Measurements from ENCODE around the gene SH3BGRL. TPM values are rescaled to one million over a fixed set of nuclear protein-coding genes. Genes with fewer than 3 reads are reported as not detected.

SH3BGRL gene
- total and polyA plus RNA-seq, 9 donors: 88.3 to 257 (median 125) TPM

- Histone ChIP-seq H3K27ac (no peak overlapping the region), H3K36me3 (no peaks in the 10 kb centered on the region), H3K4me1 (ENCODE audit: insufficient read depth) (no peaks in the 10 kb centered on the region), H3K27me3 (no peaks in the 10 kb centered on the region), H3K4me3 (no peak overlapping the region), H3K9me3 (no peaks in the 10 kb centered on the region)
- TF ChIP-seq CTCF (IDR thresholded peaks at IDR 0.05) (no peak), EP300 (IDR thresholded peaks at IDR 0.05) (no peak), POLR2A (IDR thresholded peaks at IDR 0.05) (no peak)
- intact Hi-C loops (cut with DNase I): no loop called here
- DNase-seq: no peak
Observed at GRCh38 chrX:81257817-81258216, 55.9 kb downstream of the SH3BGRL start.

DNA sequence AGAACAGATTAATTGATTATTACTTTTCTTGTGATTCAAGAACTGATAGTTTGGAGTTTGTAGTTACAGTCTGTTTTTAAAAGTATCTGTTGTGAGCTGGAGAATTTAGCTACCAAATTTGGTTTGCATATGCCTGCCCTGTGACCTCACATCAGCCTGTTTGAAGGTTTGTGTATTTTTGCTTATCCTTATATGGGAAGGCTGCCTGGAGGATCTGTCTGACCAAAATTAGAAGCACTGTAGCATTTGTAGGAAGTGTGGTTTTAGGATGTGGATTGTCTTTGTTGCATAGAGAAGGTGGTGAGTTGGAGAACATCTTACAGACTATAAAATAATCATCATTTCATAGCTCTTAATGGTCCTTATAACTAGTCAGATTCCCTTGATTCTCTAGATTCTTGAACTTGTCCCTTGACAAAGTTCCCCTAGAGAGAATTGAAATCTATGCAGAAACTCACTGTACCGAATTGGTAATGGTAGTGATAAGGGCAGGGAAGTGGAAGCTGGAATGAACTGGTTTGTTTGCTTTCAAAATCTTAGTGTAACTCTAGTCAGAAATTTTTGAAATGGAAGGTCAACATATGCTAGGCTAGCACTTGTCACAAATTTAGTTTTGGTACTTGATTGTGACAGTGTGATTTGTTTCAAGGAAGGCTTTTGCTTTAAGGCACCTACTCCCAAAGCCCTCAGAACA, 57.3 kb downstream of the SH3BGRL start:
- no peaks in the 10 kb centered on the region for H3K36me3 ChIP-seq
- no peaks in the 10 kb centered on the region for H3K4me1 ChIP-seq (ENCODE audit: insufficient read depth)
- no peak overlapping the region for H3K4me3 ChIP-seq
- TF ChIP-seq EP300 (IDR thresholded peaks at IDR 0.05) (no peak), CTCF (IDR thresholded peaks at IDR 0.05) (no peak), POLR2A (IDR thresholded peaks at IDR 0.05) (no peak)
- H3K27me3 ChIP-seq: no peaks in the 10 kb centered on the region
- no peaks in the 10 kb centered on the region for H3K9me3 ChIP-seq
- peak overlapping the region in 1 of 2 donors; percentile 37 for H3K27ac ChIP-seq
- WGBS, 3 donors: 9 to 30% (median 20%) methylated on average over 1 of the region's 1 CpG
- intact Hi-C loops (cut with DNase I): no loop called here
- DNase-seq: no peak

DNA sequence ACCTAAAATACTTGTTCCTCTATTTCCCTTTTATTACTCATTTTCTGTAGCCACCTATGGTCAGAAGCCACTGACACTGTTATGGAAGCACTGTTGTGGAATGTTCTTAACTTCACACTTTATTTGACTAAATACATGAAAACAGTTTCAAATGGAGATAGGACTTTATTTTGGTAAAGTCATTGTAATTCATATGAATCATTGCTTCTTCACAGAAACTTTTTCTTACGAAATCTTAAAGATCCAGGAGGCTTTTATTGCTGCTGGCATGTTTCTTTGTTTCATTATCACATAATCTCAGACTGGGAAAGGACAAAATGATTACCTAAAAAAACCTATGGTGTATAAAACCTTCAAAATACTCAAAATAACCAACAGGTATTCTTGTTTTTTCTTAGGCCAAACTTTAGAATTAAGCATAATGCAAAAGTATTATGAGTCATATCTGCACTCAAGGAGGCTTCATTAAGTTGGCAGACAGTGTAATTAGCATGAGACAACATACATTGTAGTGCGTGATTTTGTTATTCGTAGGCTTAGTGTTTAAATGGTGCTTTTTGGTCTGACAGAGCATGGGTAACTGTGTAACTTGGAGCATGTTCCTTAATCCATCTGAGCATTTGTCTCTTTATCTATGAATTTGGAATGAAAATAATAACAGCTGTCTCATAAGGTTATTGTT, 58.0 kb downstream of the SH3BGRL start:
- Histone ChIP-seq H3K27ac (peak overlapping the region in 1 of 2 donors; percentile 37), H3K4me1 (ENCODE audit: insufficient read depth) (no peaks in the 10 kb centered on the region), H3K4me3 (no peak overlapping the region), H3K9me3 (no peaks in the 10 kb centered on the region), H3K36me3 (no peaks in the 10 kb centered on the region), H3K27me3 (no peaks in the 10 kb centered on the region)
- 62 to 68% (median 64%) methylated on average over 3 of the region's 3 CpGs for WGBS, 3 donors
- intact Hi-C loops (cut with DNase I): no loop called here
- DNase-seq: no peak
- TF ChIP-seq POLR2A (IDR thresholded peaks at IDR 0.05) (no peak), EP300 (IDR thresholded peaks at IDR 0.05) (no peak), CTCF (IDR thresholded peaks at IDR 0.05) (no peak)

DNA sequence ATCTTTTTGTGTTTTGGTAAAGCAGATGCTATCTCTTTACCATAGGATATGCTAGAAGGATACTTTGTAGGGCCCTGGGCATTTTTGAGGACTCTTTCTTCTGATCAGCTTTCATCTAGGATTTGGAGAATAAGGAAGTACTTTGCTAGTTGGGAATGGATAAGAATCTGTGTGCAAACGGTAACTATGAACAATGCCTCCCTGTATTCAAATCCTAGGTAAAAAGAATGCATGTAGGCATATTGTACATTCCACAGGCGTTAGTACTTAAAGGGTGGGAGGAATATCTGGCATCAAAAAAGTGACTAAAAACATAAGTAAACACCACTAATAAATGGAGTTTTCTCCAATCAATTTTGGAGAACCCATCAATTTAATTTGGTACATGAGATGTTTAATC, 59.7 kb downstream of the SH3BGRL start:
- H3K36me3 ChIP-seq: no peaks in the 10 kb centered on the region
- no peaks in the 10 kb centered on the region for H3K4me1 ChIP-seq (ENCODE audit: insufficient read depth)
- 39 to 60% (median 52%) methylated on average over 2 of the region's 2 CpGs for WGBS, 3 donors
- no peak for TF ChIP-seq EP300 (IDR thresholded peaks at IDR 0.05)
- TF ChIP-seq POLR2A (IDR thresholded peaks at IDR 0.05): no peak
- TF ChIP-seq CTCF (IDR thresholded peaks at IDR 0.05): no peak
- intact Hi-C loops (cut with DNase I): no loop called here
- DNase-seq: no peak
- H3K27ac ChIP-seq: no peak overlapping the region
- H3K9me3 ChIP-seq: no peaks in the 10 kb centered on the region
- H3K27me3 ChIP-seq: no peaks in the 10 kb centered on the region
- H3K4me3 ChIP-seq: no peak overlapping the region
